Stimulated activated CD8-positive, alpha-beta memory T cell treated with anti-CD3 and anti-CD28 coated beads, Interleukin-12 subunit alpha, Interleukin-12 subunit beta, amount 100 ng/mL, for 24 hours (primary cell): Measurements from ENCODE around the gene GKN2.
"Not testable (repeated sequence)": the region's sequence is repeated elsewhere in the genome, so short reads cannot be mapped to it uniquely, and the experiment has no call there.

Source experiments
- DNase-seq: peaks from one replicate; pipeline ENCODE4 v3.0.0-alpha.2; 2020; ENCODE audit errors: extremely low read depth

Gene GKN2

GRCh38 chr2:68920481-68921170, 32.1 kb downstream of the GKN2 start:
- DNase-seq: no peak

GRCh38 chr2:68918497-68918896, 34.2 kb downstream of the GKN2 start:
- no peak for DNase-seq

GRCh38 chr2:68917034-68917718, 35.5 kb downstream of the GKN2 start:
- DNase-seq: no peak

GRCh38 chr2:68916226-68916625, 36.5 kb downstream of the GKN2 start:
- no peak for DNase-seq

GRCh38 chr2:68915393-68915792, 37.3 kb downstream of the GKN2 start:
- DNase-seq: no peak

GRCh38 chr2:68913359-68913758, 39.3 kb downstream of the GKN2 start:
- no peak for DNase-seq

- no peak for DNase-seq
Observed at GRCh38 chr2:68912732-68913131, 40.0 kb downstream of the GKN2 start.

GRCh38 chr2:68912111-68912510, 40.6 kb downstream of the GKN2 start:
- no peak for DNase-seq

GRCh38 chr2:68911709-68912108, 41.0 kb downstream of the GKN2 start:
- DNase-seq: no peak

- DNase-seq: no peak
Observed at GRCh38 chr2:68911246-68911645, 41.4 kb downstream of the GKN2 start.

- peak; percentile 27 for DNase-seq
Observed at GRCh38 chr2:68909793-68910674, 42.7 kb downstream of the GKN2 start.

- DNase-seq: peak; percentile 62
Observed at GRCh38 chr2:68908392-68908970, 44.2 kb downstream of the GKN2 start.

GRCh38 chr2:68907920-68908253, 44.8 kb downstream of the GKN2 start:
- no peak for DNase-seq

GRCh38 chr2:68907232-68907919, 45.3 kb downstream of the GKN2 start:
- DNase-seq: no peak

GRCh38 chr2:68906716-68907115, 46.0 kb downstream of the GKN2 start:
- no peak for DNase-seq

GRCh38 chr2:68905116-68905515, 47.6 kb downstream of the GKN2 start:
- DNase-seq: no peak

GRCh38 chr2:68901561-68901960, 51.1 kb downstream of the GKN2 start:
- no peak for DNase-seq

GRCh38 chr2:68901199-68901514, 51.5 kb downstream of the GKN2 start:
- DNase-seq: no peak

GRCh38 chr2:68900496-68901198, 52.0 kb downstream of the GKN2 start:
- no peak for DNase-seq

GRCh38 chr2:68895981-68896380, 56.7 kb downstream of the GKN2 start:
- not testable (repeated sequence) for DNase-seq
